ENCODE results near the gene MYBBP1A. TPM values are rescaled to one million over a fixed set of nuclear protein-coding genes. Genes with fewer than 3 reads are reported as not detected.
A peak's percentile ranks its signal among the peaks of the same experiment; 100 is the strongest.

Gene MYBBP1A
- total RNA-seq, 5 donors from 2014 or later (not counting 1 experiment from before 2014, with no cell fraction given) = 57.0 to 102 (median 94.2) TPM

- H3K27me3 Mint-ChIP-seq = peaks cover 21 to 46% of the 10 kb centered on the region in 2 donors
- H3K9me3 Mint-ChIP-seq = no peaks in the 10 kb centered on the region
- Histone ChIP-seq H3K9me3 (no peaks in the 10 kb centered on the region), H3K27me3 (replicated peaks in 1 of 2; ENCODE audit: control insufficient read depth in 2 of 2, extremely low read depth in 1 of 2, insufficient read depth in 2 of 2, low read length in 1 of 2) (peaks cover 0 to 83% of the 10 kb centered on the region in 2 experiments), H3K4me1 (ENCODE audit: control insufficient read depth in 1 of 2, extremely low read depth in 1 of 2, insufficient read depth in 2 of 2, low read length in 2 of 2) (peaks cover 8 to 42% of the 10 kb centered on the region in 2 experiments), H3K4me3 (ENCODE audit: control insufficient read depth in 1 of 2, extremely low read depth in 1 of 2, low read length in 1 of 2) (no peak overlapping the region), H3K36me3 (ENCODE audit: control insufficient read depth in 2 of 2, extremely low read depth in 1 of 2, insufficient read depth in 1 of 2, low read length in 1 of 2) (no peaks in the 10 kb centered on the region), H3K27ac (ENCODE audit: low read length) (no peak overlapping the region)
- no peak overlapping the region for H3K4me3 Mint-ChIP-seq
- DNase-seq (no peak), ATAC-seq (replicated peaks in 1 of 4) (no peak)
- no peaks in the 10 kb centered on the region for H3K36me3 Mint-ChIP-seq
- WGBS (ENCODE audit: insufficient coverage) = no CpG with 5 or more reads among the region's 4 CpGs
- H3K4me1 Mint-ChIP-seq = peaks cover 29 to 40% (median 40%) of the 10 kb centered on the region in 3 donors
- peak overlapping the region in 1 of 2 donors; percentile 57 for H3K27ac Mint-ChIP-seq
- CTCF ChIA-PET = interaction anchor here in 1 of 2 donors (0.6 kb wide), 1 partner anchor 21 kb away, joined by 6 read pairs; no protein-coding TSS in a partner anchor
- POLR2A ChIA-PET = no interaction called here
Measured at GRCh38 chr17:4503283-4504025, 51.7 kb downstream of the MYBBP1A start.

GRCh38 chr17:4502466-4503154 is 52.6 kb downstream of the MYBBP1A start:
- Mint-ChIP-seq H3K27ac (no peak overlapping the region), H3K4me3 (no peak overlapping the region), H3K9me3 (no peaks in the 10 kb centered on the region), H3K27me3 (peaks cover 21 to 46% of the 10 kb centered on the region in 2 donors), H3K4me1 (peaks cover 29 to 37% (median 34%) of the 10 kb centered on the region in 3 donors), H3K36me3 (no peaks in the 10 kb centered on the region)
- H3K27me3 ChIP-seq (replicated peaks in 1 of 2; ENCODE audit: control insufficient read depth in 2 of 2, extremely low read depth in 1 of 2, insufficient read depth in 2 of 2, low read length in 1 of 2) = peaks cover 0 to 84% of the 10 kb centered on the region in 2 experiments
- no peak overlapping the region for H3K4me3 ChIP-seq (ENCODE audit: control insufficient read depth in 1 of 2, extremely low read depth in 1 of 2, low read length in 1 of 2)
- H3K4me1 ChIP-seq (ENCODE audit: control insufficient read depth in 1 of 2, extremely low read depth in 1 of 2, insufficient read depth in 2 of 2, low read length in 2 of 2) = peaks cover 8 to 47% of the 10 kb centered on the region in 2 experiments
- no peak for DNase-seq
- POLR2A ChIA-PET = no interaction called here
- no peak overlapping the region for H3K27ac ChIP-seq (ENCODE audit: low read length)
- no peak for ATAC-seq (replicated peaks in 1 of 4)
- H3K9me3 ChIP-seq = no peaks in the 10 kb centered on the region
- CTCF ChIA-PET = no interaction called here
- 92% methylated on average over 15 of the region's 18 CpGs for WGBS (ENCODE audit: insufficient coverage)
- H3K36me3 ChIP-seq (ENCODE audit: control insufficient read depth in 2 of 2, extremely low read depth in 1 of 2, insufficient read depth in 1 of 2, low read length in 1 of 2) = no peaks in the 10 kb centered on the region

- no peak overlapping the region for H3K27ac ChIP-seq (ENCODE audit: low read length)
- ChIA-PET POLR2A (no interaction called here), CTCF (no interaction called here)
- Mint-ChIP-seq H3K9me3 (no peaks in the 10 kb centered on the region), H3K36me3 (no peaks in the 10 kb centered on the region), H3K27me3 (peaks cover 21 to 43% of the 10 kb centered on the region in 2 donors), H3K27ac (no peak overlapping the region), H3K4me1 (peaks cover 29 to 38% (median 34%) of the 10 kb centered on the region in 3 donors), H3K4me3 (no peak overlapping the region)
- no peaks in the 10 kb centered on the region for H3K9me3 ChIP-seq
- H3K27me3 ChIP-seq (replicated peaks in 1 of 2; ENCODE audit: control insufficient read depth in 2 of 2, extremely low read depth in 1 of 2, insufficient read depth in 2 of 2, low read length in 1 of 2) = peaks cover 0 to 76% of the 10 kb centered on the region in 2 experiments
- ATAC-seq (replicated peaks in 1 of 4) = no peak
- H3K4me1 ChIP-seq (ENCODE audit: control insufficient read depth in 1 of 2, extremely low read depth in 1 of 2, insufficient read depth in 2 of 2, low read length in 2 of 2) = peaks cover 8 to 47% of the 10 kb centered on the region in 2 experiments
- no peaks in the 10 kb centered on the region for H3K36me3 ChIP-seq (ENCODE audit: control insufficient read depth in 2 of 2, extremely low read depth in 1 of 2, insufficient read depth in 1 of 2, low read length in 1 of 2)
- no peak overlapping the region for H3K4me3 ChIP-seq (ENCODE audit: control insufficient read depth in 1 of 2, extremely low read depth in 1 of 2, low read length in 1 of 2)
- DNase-seq = no peak
- no CpG with 5 or more reads among the region's 3 CpGs for WGBS (ENCODE audit: insufficient coverage)
Measured at GRCh38 chr17:4501295-4501949, 53.8 kb downstream of the MYBBP1A start.

GRCh38 chr17:4500191-4500571 is 55.0 kb downstream of the MYBBP1A start:
- DNase-seq = no peak
- POLR2A ChIA-PET = no interaction called here
- no peak overlapping the region for H3K27ac Mint-ChIP-seq
- H3K36me3 ChIP-seq (ENCODE audit: control insufficient read depth in 2 of 2, extremely low read depth in 1 of 2, insufficient read depth in 1 of 2, low read length in 1 of 2) = no peaks in the 10 kb centered on the region
- H3K4me1 ChIP-seq (ENCODE audit: control insufficient read depth in 1 of 2, extremely low read depth in 1 of 2, insufficient read depth in 2 of 2, low read length in 2 of 2) = peaks cover 8 to 47% of the 10 kb centered on the region in 2 experiments
- no peak for ATAC-seq (replicated peaks in 1 of 4)
- no peak overlapping the region for H3K27ac ChIP-seq (ENCODE audit: low read length)
- H3K4me1 Mint-ChIP-seq = peaks cover 29 to 38% (median 33%) of the 10 kb centered on the region in 3 donors
- peak overlapping the region; percentile 41 to 65 for H3K4me3 ChIP-seq (ENCODE audit: control insufficient read depth in 1 of 2, extremely low read depth in 1 of 2, low read length in 1 of 2)
- H3K9me3 ChIP-seq = no peaks in the 10 kb centered on the region
- H3K9me3 Mint-ChIP-seq = no peaks in the 10 kb centered on the region
- H3K36me3 Mint-ChIP-seq = no peaks in the 10 kb centered on the region
- CTCF ChIA-PET = no interaction called here
- peak overlapping the region; percentile 67 to 84 (median 78) for H3K4me3 Mint-ChIP-seq
- 18% methylated on average over 4 of the region's 7 CpGs for WGBS (ENCODE audit: insufficient coverage)
- H3K27me3 ChIP-seq (replicated peaks in 1 of 2; ENCODE audit: control insufficient read depth in 2 of 2, extremely low read depth in 1 of 2, insufficient read depth in 2 of 2, low read length in 1 of 2) = peaks cover 0 to 63% of the 10 kb centered on the region in 2 experiments
- H3K27me3 Mint-ChIP-seq = peaks cover 21 to 40% of the 10 kb centered on the region in 2 donors

- CTCF ChIA-PET = interaction anchor here in 1 of 2 donors (1.3 kb wide), 1 partner anchor 67 kb away, joined by 4 read pairs; no protein-coding TSS in a partner anchor
- Mint-ChIP-seq H3K36me3 (no peaks in the 10 kb centered on the region), H3K9me3 (no peaks in the 10 kb centered on the region), H3K27me3 (peaks cover 18 to 37% of the 10 kb centered on the region in 2 donors), H3K4me3 (peak overlapping the region; percentile 67 to 84 (median 78)), H3K4me1 (peaks cover 24 to 34% (median 27%) of the 10 kb centered on the region in 3 donors), H3K27ac (no peak overlapping the region)
- POLR2A ChIA-PET = no interaction called here
- 1% methylated on average over 37 of the region's 53 CpGs for WGBS (ENCODE audit: insufficient coverage)
- Histone ChIP-seq H3K27me3 (replicated peaks in 1 of 2; ENCODE audit: control insufficient read depth in 2 of 2, extremely low read depth in 1 of 2, insufficient read depth in 2 of 2, low read length in 1 of 2) (peaks cover 0 to 58% of the 10 kb centered on the region in 2 experiments), H3K27ac (ENCODE audit: low read length) (no peak overlapping the region), H3K36me3 (ENCODE audit: control insufficient read depth in 2 of 2, extremely low read depth in 1 of 2, insufficient read depth in 1 of 2, low read length in 1 of 2) (no peaks in the 10 kb centered on the region), H3K4me3 (ENCODE audit: control insufficient read depth in 1 of 2, extremely low read depth in 1 of 2, low read length in 1 of 2) (peak overlapping the region; percentile 41 to 65), H3K9me3 (no peaks in the 10 kb centered on the region), H3K4me1 (ENCODE audit: control insufficient read depth in 1 of 2, extremely low read depth in 1 of 2, insufficient read depth in 2 of 2, low read length in 2 of 2) (peaks cover 8 to 44% of the 10 kb centered on the region in 2 experiments)
- ATAC-seq (replicated peaks in 1 of 4) = peak in 2 of 4 experiments; percentile 17 to 31
- DNase-seq = peak in 18 of 35 experiments; percentile 1 to 47 (median 18)
Measured at GRCh38 chr17:4499431-4500190, 55.6 kb downstream of the MYBBP1A start.

Data from T-cell (primary cell).